Nephron (organoid): ENCODE measurements around the gene MRPS9.

Experiments used
- H3K27ac Mint-ChIP-seq, 3 experiments: 2 replicates each; pipeline ENCODE4 v1.8.0; 2020; ENCODE audit warnings: mixed read lengths in 3 of 3, mild to moderate bottlenecking in 2 of 3, moderate library complexity in 1 of 3
- H3K27me3 Mint-ChIP-seq: 2 replicates; pipeline ENCODE4 v1.8.0; 2021; ENCODE audit warnings: low read depth, mild to moderate bottlenecking, moderate library complexity, mixed read lengths
- H3K36me3 Mint-ChIP-seq: 2 replicates; pipeline ENCODE4 v1.8.0; 2020; ENCODE audit warnings: low read depth, mixed read lengths
- H3K4me1 Mint-ChIP-seq: 2 replicates; pipeline ENCODE4 v1.8.0; 2020; ENCODE audit warnings: mixed read lengths
- H3K4me3 Mint-ChIP-seq, 3 experiments: 2 replicates each; pipeline ENCODE4 v1.8.0; 2020; ENCODE audit warnings: mild to moderate bottlenecking in 3 of 3, mixed read lengths in 3 of 3, moderate library complexity in 2 of 3
- H3K9me3 Mint-ChIP-seq: 2 replicates; pipeline ENCODE4 v1.8.0; 2020; ENCODE audit warnings: mixed read lengths
- TF ChIP-seq, protein P1 (sequence below), 3 experiments: fragments of 200-600 bp; sonication (generic); IDR thresholded peaks; one replicate each; pipeline ENCODE4 v1.5.0; 2021; ENCODE audit warnings: antibody characterized with exemption in 3 of 3; ENCODE audit not compliant: unreplicated experiment in 3 of 3

Gene MRPS9

DNA sequence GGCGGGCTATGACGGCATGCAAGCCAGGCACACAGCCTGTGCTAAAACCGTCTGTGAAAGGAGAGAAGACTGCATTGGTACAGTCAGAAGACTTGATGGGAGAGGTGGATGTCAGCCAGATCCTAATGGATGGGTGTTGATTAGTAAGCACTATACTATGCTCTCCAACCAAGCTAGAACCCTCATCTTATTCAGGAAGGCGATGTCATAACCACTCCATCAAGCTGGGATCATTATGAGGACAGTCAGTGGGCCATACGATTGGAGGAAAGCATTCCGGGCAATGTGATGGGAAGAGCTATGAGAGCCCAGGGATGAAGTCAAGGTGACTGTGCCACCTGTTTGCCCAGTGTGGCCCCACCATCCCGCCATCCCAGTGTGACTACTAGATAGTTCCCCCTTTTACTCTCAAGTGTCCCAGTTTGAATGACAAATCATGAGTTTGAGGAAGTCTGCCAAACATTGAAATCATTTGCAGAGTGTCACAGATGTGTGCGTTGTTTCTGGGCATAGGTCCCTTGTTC, 66.4 kb downstream of the MRPS9 start:
- no peak overlapping the region for H3K4me3 Mint-ChIP-seq
- no peaks in the 10 kb centered on the region for H3K9me3 Mint-ChIP-seq
- H3K4me1 Mint-ChIP-seq = peaks cover 23% of the 10 kb centered on the region
- H3K36me3 Mint-ChIP-seq = peaks cover 27% of the 10 kb centered on the region
- no peaks in the 10 kb centered on the region for H3K27me3 Mint-ChIP-seq
- H3K27ac Mint-ChIP-seq = no peak overlapping the region
- TF ChIP-seq, protein P1, sequence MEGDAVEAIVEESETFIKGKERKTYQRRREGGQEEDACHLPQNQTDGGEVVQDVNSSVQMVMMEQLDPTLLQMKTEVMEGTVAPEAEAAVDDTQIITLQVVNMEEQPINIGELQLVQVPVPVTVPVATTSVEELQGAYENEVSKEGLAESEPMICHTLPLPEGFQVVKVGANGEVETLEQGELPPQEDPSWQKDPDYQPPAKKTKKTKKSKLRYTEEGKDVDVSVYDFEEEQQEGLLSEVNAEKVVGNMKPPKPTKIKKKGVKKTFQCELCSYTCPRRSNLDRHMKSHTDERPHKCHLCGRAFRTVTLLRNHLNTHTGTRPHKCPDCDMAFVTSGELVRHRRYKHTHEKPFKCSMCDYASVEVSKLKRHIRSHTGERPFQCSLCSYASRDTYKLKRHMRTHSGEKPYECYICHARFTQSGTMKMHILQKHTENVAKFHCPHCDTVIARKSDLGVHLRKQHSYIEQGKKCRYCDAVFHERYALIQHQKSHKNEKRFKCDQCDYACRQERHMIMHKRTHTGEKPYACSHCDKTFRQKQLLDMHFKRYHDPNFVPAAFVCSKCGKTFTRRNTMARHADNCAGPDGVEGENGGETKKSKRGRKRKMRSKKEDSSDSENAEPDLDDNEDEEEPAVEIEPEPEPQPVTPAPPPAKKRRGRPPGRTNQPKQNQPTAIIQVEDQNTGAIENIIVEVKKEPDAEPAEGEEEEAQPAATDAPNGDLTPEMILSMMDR (IDR thresholded peaks at IDR 0.05; ENCODE audit: unreplicated experiment in 3 of 3) = no peak

DNA sequence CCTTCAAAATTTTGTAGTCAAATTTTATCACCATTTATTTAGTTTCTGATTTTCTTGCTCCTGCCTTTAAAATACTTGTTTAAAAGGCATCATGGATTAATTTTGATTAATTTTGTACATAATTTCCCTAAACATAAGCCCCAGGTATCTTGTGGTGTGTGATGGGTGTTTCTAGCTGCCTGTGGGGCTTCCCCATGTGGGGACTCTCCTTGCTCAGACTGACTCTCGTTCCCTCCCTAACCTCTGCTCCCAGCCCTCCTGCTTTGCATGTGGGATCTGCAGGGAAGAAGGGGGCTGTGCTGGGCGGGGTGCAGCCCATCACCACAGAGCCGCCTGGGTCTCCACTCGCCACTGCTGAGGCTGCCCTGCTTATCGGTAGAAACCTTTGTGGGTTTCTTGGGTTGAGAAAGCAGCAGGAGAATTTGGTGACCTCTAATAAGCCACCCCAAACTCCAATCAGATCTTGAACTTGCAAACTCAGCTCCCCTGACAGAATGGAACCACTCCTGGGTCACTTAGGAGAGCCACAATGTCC, 72.5 kb downstream of the MRPS9 start:
- no peaks in the 10 kb centered on the region for H3K9me3 Mint-ChIP-seq
- H3K27ac Mint-ChIP-seq = no peak overlapping the region
- TF ChIP-seq, protein P1 (IDR thresholded peaks at IDR 0.05; ENCODE audit: unreplicated experiment in 3 of 3) = no peak
- H3K36me3 Mint-ChIP-seq = no peaks in the 10 kb centered on the region
- H3K4me3 Mint-ChIP-seq = no peak overlapping the region
- H3K4me1 Mint-ChIP-seq = no peaks in the 10 kb centered on the region
- H3K27me3 Mint-ChIP-seq = no peaks in the 10 kb centered on the region

DNA sequence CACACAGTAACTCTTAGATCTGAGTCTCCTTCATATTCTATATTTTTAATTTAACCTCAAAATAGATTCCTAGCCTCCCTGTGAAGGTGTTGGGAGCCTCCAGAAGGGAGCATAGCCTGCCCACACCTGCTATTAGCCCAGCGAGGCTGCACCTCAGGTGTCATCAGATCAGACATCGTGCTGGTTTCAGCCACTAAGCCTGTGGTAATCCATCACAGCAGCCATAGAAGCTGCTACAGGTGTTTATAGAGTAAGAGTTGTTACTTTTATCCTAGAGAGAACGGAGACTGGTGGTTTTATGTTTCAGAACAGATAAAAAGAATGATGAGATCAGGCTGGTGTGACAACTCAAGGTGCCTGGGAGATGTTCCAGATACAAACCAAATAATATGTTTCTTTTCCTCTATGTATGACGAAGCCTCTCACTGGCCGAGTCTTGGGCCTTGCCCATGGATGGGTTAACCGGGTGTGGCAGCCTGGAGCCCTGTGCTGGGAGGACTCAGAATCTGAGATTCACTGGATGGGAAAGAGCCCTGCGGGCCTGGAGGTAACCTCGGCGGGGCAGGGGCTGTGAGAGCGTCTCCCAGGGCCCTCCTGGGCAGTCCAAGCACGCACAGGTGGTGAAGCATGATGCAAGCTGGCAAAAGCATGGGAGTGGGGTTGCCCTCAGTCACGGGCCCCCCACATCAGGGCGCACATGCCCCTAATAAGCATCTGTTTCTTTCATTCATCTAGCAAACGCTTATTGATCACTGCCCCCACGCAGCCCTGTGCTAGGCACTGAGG, 73.7 kb downstream of the MRPS9 start:
- Mint-ChIP-seq H3K27ac (no peak overlapping the region), H3K4me1 (no peaks in the 10 kb centered on the region), H3K27me3 (peaks cover 3% of the 10 kb centered on the region), H3K4me3 (no peak overlapping the region), H3K9me3 (no peaks in the 10 kb centered on the region), H3K36me3 (no peaks in the 10 kb centered on the region)
- TF ChIP-seq, protein P1 (IDR thresholded peaks at IDR 0.05; ENCODE audit: unreplicated experiment in 3 of 3) = no peak

DNA sequence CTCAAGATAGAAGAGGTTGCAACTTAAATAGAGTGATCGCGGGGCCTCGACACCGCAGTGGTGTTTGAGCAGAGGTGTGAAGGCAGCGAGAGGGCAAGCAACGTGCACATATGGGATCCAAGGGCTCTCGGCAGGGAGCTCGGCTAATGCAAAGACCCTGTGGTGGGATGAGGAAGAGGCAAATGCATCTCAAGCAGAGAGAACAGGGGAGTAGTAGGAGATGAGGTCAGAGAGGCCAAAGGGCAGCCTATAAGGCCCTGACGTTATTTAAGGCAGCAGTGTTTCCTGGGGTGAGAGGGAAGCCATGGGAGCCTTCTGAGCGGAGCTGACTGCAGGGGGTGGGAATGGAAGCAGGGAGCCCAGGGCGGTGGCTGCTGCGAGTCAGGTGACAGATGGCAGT, 74.5 kb downstream of the MRPS9 start:
- H3K27ac Mint-ChIP-seq = no peak overlapping the region
- no peaks in the 10 kb centered on the region for H3K4me1 Mint-ChIP-seq
- no peaks in the 10 kb centered on the region for H3K9me3 Mint-ChIP-seq
- peaks cover 4% of the 10 kb centered on the region for H3K27me3 Mint-ChIP-seq
- no peak overlapping the region for H3K4me3 Mint-ChIP-seq
- H3K36me3 Mint-ChIP-seq = no peaks in the 10 kb centered on the region
- TF ChIP-seq, protein P1 (IDR thresholded peaks at IDR 0.05; ENCODE audit: unreplicated experiment in 3 of 3) = no peak

DNA sequence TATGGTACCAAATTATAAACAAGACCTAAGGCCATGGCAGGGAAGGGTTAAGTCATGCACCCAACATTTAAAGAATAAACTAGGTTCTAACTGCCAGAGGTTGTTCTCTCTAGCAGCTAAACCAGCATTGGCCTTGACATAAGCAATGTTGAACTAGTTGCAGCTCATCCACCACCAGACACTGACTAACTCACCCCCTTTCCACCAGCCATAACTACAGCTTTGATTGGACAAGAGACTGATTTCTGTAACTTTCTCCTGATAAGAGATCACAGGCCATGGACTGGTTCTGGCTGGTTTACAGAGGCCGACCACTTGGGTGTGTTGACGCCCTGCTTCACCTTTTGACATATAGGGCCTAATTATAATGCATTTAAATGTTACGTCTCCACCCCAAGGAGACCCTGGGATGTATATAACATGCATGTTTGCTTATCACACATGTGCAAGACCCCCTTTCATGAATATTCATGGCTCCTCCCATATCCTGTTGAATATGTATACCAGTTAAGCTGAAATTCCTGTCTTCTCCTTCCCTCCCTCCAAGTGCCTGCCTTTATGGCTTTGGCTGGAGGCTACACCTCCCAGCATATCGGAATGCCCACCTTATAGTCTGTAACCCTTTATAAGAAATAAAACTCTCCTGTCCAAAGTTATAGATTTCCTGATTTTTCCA, 75.9 kb downstream of the MRPS9 start:
- Mint-ChIP-seq H3K9me3 (no peaks in the 10 kb centered on the region), H3K4me3 (no peak overlapping the region), H3K4me1 (no peaks in the 10 kb centered on the region), H3K27me3 (peaks cover 4% of the 10 kb centered on the region), H3K36me3 (no peaks in the 10 kb centered on the region), H3K27ac (no peak overlapping the region)
- TF ChIP-seq, protein P1 (IDR thresholded peaks at IDR 0.05; ENCODE audit: unreplicated experiment in 3 of 3) = no peak
